Ovary (tissue), 9 donors: Measurements from ENCODE around the gene SYNPO2. TPM values are rescaled to one million over a fixed set of nuclear protein-coding genes. Genes with fewer than 3 reads are reported as not detected.
"Not testable (repeated sequence)": the region's sequence is repeated elsewhere in the genome, so short reads cannot be mapped to it uniquely, and the experiment has no call there.

ENCODE experiments used
- DNase-seq, 5 donors: peaks; one replicate each; pipeline ENCODE4 v3.0.0-alpha.2; 2019 to 2020
- H3K27ac ChIP-seq, 2 donors: fragments of 200-600 bp; one replicate each; pipeline versions ENCODE4 v1.5.1 to v1.8.0; 2019 to 2022
- H3K27me3 ChIP-seq: fragments of 200-600 bp; one replicate; pipeline ENCODE4 v1.8.0; 2022
- H3K36me3 ChIP-seq: fragments of 200-600 bp; sonication (generic); one replicate; pipeline ENCODE4 v1.5.1; 2019
- H3K4me1 ChIP-seq: one replicate; pipeline ENCODE4 v1.8.1; 2013; ENCODE audit warnings: mild to moderate bottlenecking, moderate library complexity; ENCODE audit not compliant: insufficient read depth
- H3K4me3 ChIP-seq: fragments of 200-600 bp; sonication (generic); one replicate; pipeline ENCODE4 v1.5.1; 2017
- H3K9me3 ChIP-seq, 2 donors: fragments of 200-600 bp in 1 of 2; sonication (generic) in 1 of 2; one replicate each; pipeline versions ENCODE4 v1.5.1 to v1.8.1; 2013 to 2019; ENCODE audit warnings: mild to moderate bottlenecking in 1 of 2, moderate library complexity in 1 of 2
- EP300 ChIP-seq: sonication (generic); formaldehyde crosslinking; IDR thresholded peaks from one replicate; pipeline ENCODE4 v1.6.1; 2017; ENCODE audit warnings: antibody characterized with exemption
- POLR2A ChIP-seq: fragments of 450-650 bp; IDR thresholded peaks from one replicate; pipeline ENCODE4 v1.6.1; 2017; ENCODE audit warnings: antibody characterized with exemption, mild to moderate bottlenecking, moderate library complexity
- WGBS, 3 donors: extraction: QIAGEN DNeasy Blood & Tissue Kit in 1 of 3; methylation state at CpG; one replicate each; pipeline versions ENCODE4 v1.1.5 to v1.1.7; 2013 to 2017; 5-methylcytosine and 5-hydroxymethylcytosine counted together
- intact Hi-C, 4 donors: fragments of 100-400 bp; cut with DNase I; formaldehyde crosslinking; loops; one replicate each; pipeline versions ENCODE4 v1.11.0 to v1.15.1; 2022 to 2023
- polyA plus RNA-seq, 2 donors: library from polyadenylated mRNA; stranded (reverse); fragments of 200-250 nt in 1 of 2; fragments of 350-450 nt in 1 of 2; fragmentation: Illumina TruSeq in 1 of 2; extraction: RNeasy Lipid Tissue Mini Kit (QIAGEN cat#74804) in 1 of 2; gene quantifications; one replicate each; pipeline ENCODE4 v1.2.3, GENCODE V29; 2013 to 2014
- total RNA-seq, 7 donors: library from RNA; depleted of rRNA in 2 of 7; stranded (reverse); fragments of >200 nt in 2 of 7; fragmentation: NEBNext Ultra II Directional in 3 of 7; extraction: Animal tissue kit (Norgen Biotek cat#: 25700) in 3 of 7; gene quantifications; one replicate each; pipeline versions ENCODE4 v1.1.0 to v1.2.4, GENCODE V29; 2016 to 2023
- TF ChIP-seq, protein P1 (sequence below), 3 donors: fragments of 450-650 bp in 2 of 3; fragments of 200-600 bp in 1 of 3; IDR thresholded peaks; one replicate each; pipeline versions ENCODE4 v1.5.1 to v1.8.0; 2016 to 2022; ENCODE audit warnings: antibody characterized with exemption in 3 of 3, mild to moderate bottlenecking in 1 of 3
- donor health status: DM: no; HTN: no; CAD: no; lungs with moderate emphysema.
- donor health status: DM: no; HTN: no; CAD: no.
- donor health status: Bipolar disorder and iron deficiency.
- donor health status: DM: yes; HTN: yes; CAD: no.
- donor health status: DM: no; HTN: no; CAD: no.
- donor health status: DM: yes; HTN: yes; CAD: no.

The SYNPO2 gene
- total and polyA plus RNA-seq, 9 donors: 54.8 to 265 (median 121) TPM

DNA sequence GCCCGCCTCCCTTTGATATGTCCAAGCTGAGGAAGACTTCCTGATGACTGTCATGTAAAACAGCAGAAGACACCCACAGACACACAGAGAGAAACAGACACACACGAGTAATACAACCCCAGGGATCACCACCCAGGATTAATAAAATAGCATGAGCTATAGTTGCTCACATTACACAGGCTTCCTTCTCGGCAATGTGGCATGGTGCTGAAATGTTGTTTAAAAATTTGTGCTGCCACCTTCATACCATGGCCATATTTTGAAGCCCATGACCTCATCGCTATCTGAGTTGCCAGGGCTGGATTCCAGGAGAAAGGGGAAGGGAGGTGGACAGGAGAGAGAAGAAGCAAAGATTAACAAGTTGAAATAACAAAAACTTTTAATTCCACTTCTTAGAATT is 111.7 kb downstream of the SYNPO2 start:
- H3K4me1 ChIP-seq: peaks cover 9% of the 10 kb centered on the region
- intact Hi-C loops: no loop called here
- no peak overlapping the region for H3K27ac ChIP-seq
- 35 to 57% (median 39%) methylated on average over 4 of the region's 4 CpGs for WGBS, 3 donors
- H3K4me3 ChIP-seq: no peak overlapping the region
- no peaks in the 10 kb centered on the region for H3K27me3 ChIP-seq
- no peaks in the 10 kb centered on the region for H3K9me3 ChIP-seq
- TF ChIP-seq EP300 (no peak), POLR2A (no peak)
- TF ChIP-seq, protein P1, sequence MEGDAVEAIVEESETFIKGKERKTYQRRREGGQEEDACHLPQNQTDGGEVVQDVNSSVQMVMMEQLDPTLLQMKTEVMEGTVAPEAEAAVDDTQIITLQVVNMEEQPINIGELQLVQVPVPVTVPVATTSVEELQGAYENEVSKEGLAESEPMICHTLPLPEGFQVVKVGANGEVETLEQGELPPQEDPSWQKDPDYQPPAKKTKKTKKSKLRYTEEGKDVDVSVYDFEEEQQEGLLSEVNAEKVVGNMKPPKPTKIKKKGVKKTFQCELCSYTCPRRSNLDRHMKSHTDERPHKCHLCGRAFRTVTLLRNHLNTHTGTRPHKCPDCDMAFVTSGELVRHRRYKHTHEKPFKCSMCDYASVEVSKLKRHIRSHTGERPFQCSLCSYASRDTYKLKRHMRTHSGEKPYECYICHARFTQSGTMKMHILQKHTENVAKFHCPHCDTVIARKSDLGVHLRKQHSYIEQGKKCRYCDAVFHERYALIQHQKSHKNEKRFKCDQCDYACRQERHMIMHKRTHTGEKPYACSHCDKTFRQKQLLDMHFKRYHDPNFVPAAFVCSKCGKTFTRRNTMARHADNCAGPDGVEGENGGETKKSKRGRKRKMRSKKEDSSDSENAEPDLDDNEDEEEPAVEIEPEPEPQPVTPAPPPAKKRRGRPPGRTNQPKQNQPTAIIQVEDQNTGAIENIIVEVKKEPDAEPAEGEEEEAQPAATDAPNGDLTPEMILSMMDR (IDR thresholded peaks at IDR 0.05): no peak
- DNase-seq: no peak
- H3K36me3 ChIP-seq: no peaks in the 10 kb centered on the region

DNA sequence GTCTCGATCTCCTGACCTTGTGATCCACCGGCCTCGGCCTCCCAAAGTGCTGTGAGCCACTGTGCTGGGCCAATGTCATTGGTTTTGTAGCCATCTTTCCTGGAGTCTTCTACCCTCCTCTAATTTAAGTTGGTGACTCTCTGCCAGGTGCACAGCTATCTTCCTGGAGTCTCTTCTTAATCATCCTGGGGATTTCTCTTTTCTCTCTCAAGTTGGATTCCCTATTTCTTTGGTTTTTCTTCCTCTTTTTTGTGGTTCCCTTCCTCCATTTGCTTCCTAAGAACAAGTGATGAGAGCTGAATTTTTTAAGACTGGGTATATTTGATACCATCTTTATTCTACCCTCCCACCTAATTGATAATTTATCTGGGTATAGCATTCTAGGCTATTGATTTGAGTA is 113.8 kb downstream of the SYNPO2 start:
- H3K27ac ChIP-seq: no peak overlapping the region
- TF ChIP-seq EP300 (no peak), POLR2A (no peak)
- TF ChIP-seq, protein P1 (IDR thresholded peaks at IDR 0.05): no peak
- H3K4me3 ChIP-seq: no peak overlapping the region
- no peaks in the 10 kb centered on the region for H3K9me3 ChIP-seq
- DNase-seq: no peak
- H3K4me1 ChIP-seq: peaks cover 8% of the 10 kb centered on the region
- no peaks in the 10 kb centered on the region for H3K27me3 ChIP-seq
- no peaks in the 10 kb centered on the region for H3K36me3 ChIP-seq
- intact Hi-C loops: no loop called here
- whole genome bisulfite sequencing, 3 donors: 67 to 99% (median 81%) methylated on average over 3 of the region's 3 CpGs

DNA sequence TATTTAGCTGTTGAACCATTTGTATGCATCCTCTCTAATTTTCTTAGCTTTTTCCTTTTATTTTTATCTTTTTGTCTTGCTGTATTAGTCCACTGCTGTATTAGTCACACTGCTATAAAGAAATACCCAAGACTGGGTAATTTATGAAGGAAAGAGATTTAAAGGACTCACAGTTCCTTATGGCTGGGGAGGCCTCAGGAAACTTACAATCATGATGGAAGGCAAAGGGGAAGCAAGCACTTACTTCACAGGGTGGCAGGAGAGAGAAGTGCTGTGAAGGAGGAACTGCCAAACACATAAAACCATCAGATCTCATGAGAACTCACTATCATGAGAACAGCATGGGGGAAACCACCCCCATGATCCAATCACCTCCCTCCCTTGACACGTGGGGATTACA is 114.3 kb downstream of the SYNPO2 start:
- H3K4me1 ChIP-seq, intact Hi-C loops: not testable (repeated sequence)
- WGBS, 3 donors: 7 to 21% (median 21%) methylated on average over 1 of the region's 1 CpG

DNA sequence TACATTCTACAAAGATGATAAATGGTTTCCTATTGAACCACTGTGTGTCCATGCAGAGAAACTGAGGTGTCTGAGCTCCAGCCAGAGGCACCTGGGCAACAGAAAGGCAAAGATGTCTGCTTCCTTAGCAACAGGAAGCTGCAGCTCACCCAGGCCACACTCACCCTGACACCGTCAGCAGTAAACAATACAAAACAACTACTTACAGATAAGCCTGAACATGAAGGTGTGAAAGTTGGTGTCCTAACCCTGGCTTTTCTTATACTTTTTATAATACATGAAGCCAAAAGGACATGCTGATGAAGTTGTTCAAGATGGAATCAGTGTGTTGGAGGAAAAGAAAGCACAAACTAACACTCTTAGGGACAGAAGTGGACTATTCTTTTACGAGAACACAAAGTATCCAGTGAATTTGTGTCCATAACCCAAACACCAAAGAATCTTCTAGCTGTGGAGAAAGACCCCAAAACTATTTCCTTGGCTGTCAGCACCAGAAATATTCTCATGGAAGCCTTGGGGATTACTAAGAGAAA is 117.3 kb downstream of the SYNPO2 start:
- H3K4me3 ChIP-seq: no peak overlapping the region
- intact Hi-C loops: no loop called here
- TF ChIP-seq, protein P1 (IDR thresholded peaks at IDR 0.05): no peak
- TF ChIP-seq POLR2A (no peak), EP300 (no peak)
- DNase-seq: no peak
- no peaks in the 10 kb centered on the region for H3K9me3 ChIP-seq
- H3K4me1 ChIP-seq: peaks cover 5% of the 10 kb centered on the region
- no peak overlapping the region for H3K27ac ChIP-seq
- no peaks in the 10 kb centered on the region for H3K27me3 ChIP-seq
- H3K36me3 ChIP-seq: no peaks in the 10 kb centered on the region
- WGBS, 3 donors: 40 to 53% (median 40%) methylated on average over 2 of the region's 2 CpGs

More for the DNA sequence above, 114.3 kb downstream of the SYNPO2 start:
- H3K9me3 ChIP-seq, H3K27me3 ChIP-seq, H3K27ac ChIP-seq, H3K4me3 ChIP-seq, H3K36me3 ChIP-seq, DNase-seq: not testable (repeated sequence)

DNA sequence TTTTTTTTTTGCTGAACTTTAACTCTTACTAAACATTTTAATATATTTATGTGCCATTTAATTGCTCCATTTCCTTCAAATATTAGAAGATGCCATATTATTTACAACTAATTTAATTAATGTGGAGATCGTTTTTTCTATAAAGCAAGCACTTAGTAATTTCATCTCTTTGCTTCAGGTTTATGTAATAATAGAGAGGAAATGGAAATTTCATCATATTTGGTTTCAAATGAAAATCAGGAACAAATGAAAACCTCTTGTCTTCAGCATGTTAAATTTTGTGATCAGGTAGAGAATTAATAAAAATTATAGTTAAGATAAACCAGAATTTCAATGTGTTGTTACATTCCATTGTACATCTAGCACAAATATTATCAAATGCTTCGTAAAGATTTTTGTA is 120.1 kb downstream of the SYNPO2 start:
- intact Hi-C loops: no loop called here
- H3K27ac ChIP-seq: no peak overlapping the region
- peaks cover 5% of the 10 kb centered on the region for H3K4me1 ChIP-seq
- no peak overlapping the region for H3K4me3 ChIP-seq
- H3K36me3 ChIP-seq: no peaks in the 10 kb centered on the region
- no peaks in the 10 kb centered on the region for H3K27me3 ChIP-seq
- 52 to 67% (median 63%) methylated on average over 2 of the region's 2 CpGs for WGBS, 3 donors
- TF ChIP-seq EP300 (no peak), POLR2A (no peak)
- TF ChIP-seq, protein P1 (IDR thresholded peaks at IDR 0.05): no peak
- no peak for DNase-seq
- no peaks in the 10 kb centered on the region for H3K9me3 ChIP-seq

DNA sequence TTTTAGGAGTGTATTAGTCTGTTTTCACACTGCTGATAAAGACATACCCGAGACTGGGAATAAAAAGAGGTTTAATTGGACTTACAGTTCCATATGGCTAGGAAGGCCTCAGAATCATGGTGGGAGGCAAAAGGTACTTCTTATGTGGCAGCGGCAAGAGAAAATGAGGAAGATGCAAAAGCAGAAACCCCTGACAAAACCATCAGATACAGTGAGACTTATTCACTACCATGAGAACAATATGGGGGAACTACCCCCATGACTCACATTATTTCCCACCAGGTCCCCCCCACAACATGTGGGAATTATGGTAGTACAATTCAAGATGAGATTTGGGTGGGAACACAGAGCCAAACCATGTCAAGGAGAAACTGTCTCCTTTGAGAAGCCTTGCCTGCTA is 121.6 kb downstream of the SYNPO2 start:
- H3K4me3 ChIP-seq, H3K36me3 ChIP-seq, DNase-seq, H3K27ac ChIP-seq, intact Hi-C loops, H3K27me3 ChIP-seq, H3K9me3 ChIP-seq, H3K4me1 ChIP-seq: not testable (repeated sequence)
- WGBS, 3 donors: 82 to 86% (median 84%) methylated on average over 2 of the region's 2 CpGs
